HG02943 (cell line): ENCODE data around the gene PUS3.
"Not testable (repeated sequence)": the region's sequence is repeated elsewhere in the genome, so short reads cannot be mapped to it uniquely, and the experiment has no call there.

Source experiments
- ATAC-seq: cut with Tn5 transposase; IDR thresholded peaks from one replicate; pipeline ENCODE4 v1.9.1; 2021; ENCODE audit warnings: mild to moderate bottlenecking, low read depth, moderate library complexity; ENCODE audit not compliant: unreplicated experiment

The PUS3 gene

DNA sequence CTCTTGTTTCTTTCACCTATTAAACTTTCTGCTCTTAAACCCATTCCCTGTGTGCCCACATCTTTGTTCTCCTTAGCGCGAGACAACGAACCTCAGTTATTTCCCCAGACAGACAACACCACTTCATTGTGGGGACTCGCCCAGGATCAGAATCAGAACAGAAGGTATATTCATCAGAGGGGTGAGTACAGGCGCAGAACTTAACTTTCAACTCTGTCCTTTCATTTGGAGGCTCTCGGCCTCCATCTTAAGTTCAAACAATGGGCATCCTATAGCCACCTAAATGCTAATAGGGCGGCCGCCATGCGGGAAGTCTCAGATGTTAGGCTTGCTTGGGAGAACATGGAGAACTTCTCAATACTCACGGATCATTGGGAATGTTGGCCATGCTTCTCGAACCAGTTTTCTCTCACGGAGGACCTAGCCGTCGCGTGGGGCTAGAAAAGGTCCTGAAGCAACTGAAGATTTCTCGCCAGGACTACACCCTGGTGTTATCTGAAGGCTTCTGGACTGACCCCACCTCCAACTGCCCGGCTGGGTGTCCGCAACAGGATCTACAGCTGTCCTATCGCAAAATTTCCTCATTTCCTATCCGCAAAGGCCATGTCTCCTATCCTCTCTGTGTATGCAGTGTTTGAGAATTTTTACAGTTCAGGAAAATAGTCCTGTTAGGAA is 29.0 kb downstream of the PUS3 start:
- ATAC-seq = no peak

DNA sequence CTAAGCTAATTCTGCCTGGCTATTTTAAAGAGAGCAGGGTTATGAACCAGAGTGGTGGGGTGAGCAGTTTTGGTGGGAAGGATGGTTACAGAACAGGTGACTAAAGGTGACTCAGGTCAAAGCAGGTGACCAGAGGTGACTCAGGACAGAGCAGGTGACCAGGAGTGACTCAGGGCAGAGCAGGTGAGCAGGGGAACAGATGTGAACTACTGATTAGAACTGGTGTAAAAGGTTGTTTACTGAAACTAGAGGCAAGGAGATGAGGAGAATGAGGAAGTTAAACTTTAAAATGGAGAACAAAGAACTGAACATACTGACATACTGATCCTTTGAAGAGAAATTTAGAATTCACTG is 30.9 kb downstream of the PUS3 start:
- no peak for ATAC-seq

DNA sequence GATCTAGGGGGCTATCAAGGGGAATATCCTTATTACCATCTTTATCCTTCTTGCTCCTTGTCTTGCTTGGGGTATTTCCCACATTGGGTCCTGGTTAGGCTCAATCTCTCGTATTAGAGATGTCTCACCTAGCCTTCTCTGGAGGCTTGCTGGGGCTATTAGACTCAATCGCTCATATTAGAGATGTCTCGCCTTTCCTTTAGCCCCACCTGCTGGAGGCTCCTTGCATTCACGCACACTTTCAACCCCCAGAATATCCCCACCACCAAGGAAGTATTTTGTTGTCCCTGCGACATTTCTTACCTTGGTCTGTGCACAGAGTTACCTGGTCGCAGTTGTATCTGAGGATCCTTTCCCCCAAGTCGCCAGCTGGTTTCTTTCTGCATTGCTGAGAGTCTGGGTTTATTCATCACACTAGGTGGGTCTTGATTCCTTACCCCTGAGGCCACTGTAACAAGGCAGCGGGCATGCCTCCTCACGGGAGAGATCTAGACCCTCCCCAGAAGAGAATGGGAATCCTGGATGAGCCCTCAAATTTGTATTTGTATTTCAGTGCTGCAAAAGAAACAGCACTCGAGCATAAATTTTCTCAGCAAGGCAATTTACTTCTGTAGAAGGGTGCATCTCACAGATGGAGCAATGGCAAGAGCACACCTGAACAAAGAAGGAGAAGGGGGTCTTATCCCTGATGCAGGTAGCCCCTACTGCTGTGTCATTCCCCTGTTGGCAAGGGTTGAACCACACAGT is 31.4 kb downstream of the PUS3 start:
- no peak for ATAC-seq

DNA sequence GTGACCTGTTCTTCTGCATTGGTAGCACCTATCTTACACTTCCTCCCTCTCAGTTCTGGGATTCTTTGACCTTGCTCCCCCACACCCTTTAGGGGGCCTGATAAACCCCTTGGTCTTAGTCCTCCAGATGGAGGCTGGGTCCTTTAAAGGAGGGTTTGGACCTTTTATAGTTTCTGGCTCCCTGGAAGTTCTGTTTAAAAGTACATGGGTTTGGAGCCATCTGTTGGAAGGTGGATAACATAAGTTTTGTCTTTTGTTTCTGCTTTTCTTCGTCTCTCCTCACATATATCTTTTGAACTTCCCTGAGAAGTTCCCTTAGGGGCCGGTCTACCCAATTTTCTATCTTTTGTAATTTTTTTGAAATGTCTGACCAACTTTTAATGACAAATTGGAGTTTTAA is 33.5 kb downstream of the PUS3 start:
- no peak for ATAC-seq

DNA sequence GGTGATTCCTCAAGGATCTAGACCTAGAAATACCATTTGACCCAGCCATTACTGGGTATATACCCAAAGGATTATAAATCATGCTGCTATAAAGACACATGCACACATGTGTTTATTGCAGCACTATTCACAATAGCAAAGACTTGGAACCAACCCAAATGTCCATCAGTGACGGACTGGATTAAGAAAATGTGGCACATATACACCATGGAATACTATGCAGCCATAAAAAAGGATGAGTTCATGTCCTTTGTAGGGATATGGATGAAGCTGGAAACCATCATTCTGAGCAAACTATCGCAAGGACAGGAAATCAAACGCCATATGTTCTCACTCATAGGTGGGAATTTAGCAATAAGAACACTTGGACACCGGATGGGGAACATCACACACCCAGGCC is 37.7 kb downstream of the PUS3 start:
- ATAC-seq = not testable (repeated sequence)

DNA sequence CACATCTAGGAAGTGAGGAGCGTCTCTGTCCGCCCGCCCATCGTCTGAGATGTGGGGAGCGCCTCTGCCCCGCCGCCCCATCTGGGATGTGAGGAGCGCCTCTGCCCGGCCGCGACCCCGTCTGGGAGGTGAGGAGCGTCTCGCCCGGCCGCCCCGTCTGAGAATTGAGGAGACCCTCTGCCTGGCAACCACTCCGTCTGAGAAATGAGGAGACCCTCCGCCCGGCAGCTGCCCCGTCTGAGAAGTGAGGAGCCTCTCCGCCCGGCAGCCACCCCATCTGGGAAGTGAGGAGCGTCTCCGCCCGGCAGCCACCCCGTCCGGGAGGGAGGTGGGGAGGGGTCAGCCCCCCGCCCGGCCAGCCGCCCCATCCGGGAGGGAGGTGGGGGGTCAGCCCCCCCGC is 40.2 kb downstream of the PUS3 start:
- not testable (repeated sequence) for ATAC-seq

DNA sequence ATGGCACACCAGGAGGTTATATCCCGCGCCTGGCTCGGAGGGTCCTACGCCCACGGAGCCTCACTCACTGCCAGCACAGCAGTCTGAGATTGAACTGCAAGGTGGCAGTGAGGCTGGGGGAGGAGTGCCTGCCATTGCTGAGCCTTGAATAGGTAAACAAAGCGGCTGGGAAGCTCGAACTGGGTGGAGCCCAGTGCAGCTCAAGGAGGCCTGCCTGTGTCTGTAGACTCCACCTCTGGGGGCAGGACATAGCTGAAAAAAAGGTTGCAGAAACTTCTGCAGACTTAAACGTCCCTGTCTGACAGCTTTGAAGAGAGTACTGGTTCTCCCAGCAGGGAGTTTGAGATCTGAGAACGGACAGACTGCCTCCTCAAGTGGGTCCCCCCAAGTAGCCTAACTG is 45.3 kb downstream of the PUS3 start:
- ATAC-seq = not testable (repeated sequence)

DNA sequence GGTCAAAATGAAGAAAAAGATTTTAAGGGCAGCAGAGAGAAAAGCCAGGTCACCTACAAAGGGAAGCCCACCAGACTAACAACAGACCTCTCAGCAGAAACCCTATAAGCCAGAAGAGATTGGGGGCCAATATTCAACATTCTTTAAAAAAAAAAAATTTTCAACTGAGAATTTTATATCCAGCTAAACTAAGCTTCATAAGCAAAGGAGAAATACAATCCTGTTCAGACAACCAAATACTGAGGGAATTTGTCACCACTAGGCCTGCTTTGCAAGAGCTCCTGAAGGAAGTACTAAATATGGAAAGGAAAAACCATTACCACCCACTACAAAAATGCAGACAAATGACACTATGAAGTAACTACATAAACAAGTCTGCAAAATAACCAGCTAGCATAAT is 56.8 kb downstream of the PUS3 start:
- no peak for ATAC-seq
